KMS-11 (cell line): ENCODE results near the gene TEF.
"Not testable (repeated sequence)": the region's sequence is repeated elsewhere in the genome, so short reads cannot be mapped to it uniquely, and the experiment has no call there.

Source experiments
- H2AFZ ChIP-seq: fragments of 200-600 bp; sonication (generic); 2 replicates; pipeline ENCODE4 v1.6.1; 2016; ENCODE audit warnings: antibody characterized with exemption, mixed run types, low read depth
- H3K27ac ChIP-seq: fragments of 200-600 bp; sonication (generic); 2 replicates; pipeline ENCODE4 v1.6.1; 2016; ENCODE audit warnings: mild to moderate bottlenecking, mixed run types
- H3K27me3 ChIP-seq: fragments of 200-600 bp; sonication (generic); 2 replicates; pipeline ENCODE4 v1.6.1; 2017; ENCODE audit warnings: mild to moderate bottlenecking, low read depth, mixed run types, moderate library complexity; ENCODE audit not compliant: insufficient read depth
- H3K36me3 ChIP-seq: fragments of 200-600 bp; sonication (generic); 2 replicates; pipeline ENCODE4 v1.6.1; 2017; ENCODE audit warnings: mild to moderate bottlenecking, mixed run types; ENCODE audit not compliant: insufficient read depth
- H3K4me1 ChIP-seq: fragments of 200-600 bp; sonication (generic); 2 replicates; pipeline ENCODE4 v1.6.1; 2016; ENCODE audit warnings: mild to moderate bottlenecking, low read depth, mixed run types; ENCODE audit not compliant: poor library complexity, severe bottlenecking
- H3K4me2 ChIP-seq: fragments of 200-600 bp; sonication (generic); 2 replicates; pipeline ENCODE4 v1.7.0; 2016; ENCODE audit warnings: mild to moderate bottlenecking, mixed run types
- H3K4me3 ChIP-seq: fragments of 200-600 bp; sonication (generic); IDR thresholded peaks from 2 replicates; pipeline ENCODE4 v1.6.1; 2017; ENCODE audit warnings: low read depth, low read length, mixed read lengths; ENCODE audit not compliant: insufficient read depth
- H3K79me2 ChIP-seq: fragments of 200-600 bp; sonication (generic); 2 replicates; pipeline ENCODE4 v1.6.1; 2016; ENCODE audit warnings: low read depth, mixed run types; ENCODE audit not compliant: insufficient read depth
- H3K9ac ChIP-seq: fragments of 200-600 bp; sonication (generic); 2 replicates; pipeline ENCODE4 v1.6.1; 2016; ENCODE audit warnings: mild to moderate bottlenecking, mixed run types
- H4K20me1 ChIP-seq: fragments of 200-600 bp; sonication (generic); 2 replicates; pipeline ENCODE4 v1.6.1; 2016; ENCODE audit warnings: mild to moderate bottlenecking, mixed run types; ENCODE audit not compliant: insufficient read depth
- CTCF ChIP-seq: fragments of 200-600 bp; sonication (generic); conservative IDR thresholded peaks from 2 replicates; pipeline ENCODE4 v1.6.1; 2017; ENCODE audit warnings: low read depth, mild to moderate bottlenecking, antibody characterized with exemption, low read length, moderate library complexity, mixed read lengths

The TEF gene

DNA sequence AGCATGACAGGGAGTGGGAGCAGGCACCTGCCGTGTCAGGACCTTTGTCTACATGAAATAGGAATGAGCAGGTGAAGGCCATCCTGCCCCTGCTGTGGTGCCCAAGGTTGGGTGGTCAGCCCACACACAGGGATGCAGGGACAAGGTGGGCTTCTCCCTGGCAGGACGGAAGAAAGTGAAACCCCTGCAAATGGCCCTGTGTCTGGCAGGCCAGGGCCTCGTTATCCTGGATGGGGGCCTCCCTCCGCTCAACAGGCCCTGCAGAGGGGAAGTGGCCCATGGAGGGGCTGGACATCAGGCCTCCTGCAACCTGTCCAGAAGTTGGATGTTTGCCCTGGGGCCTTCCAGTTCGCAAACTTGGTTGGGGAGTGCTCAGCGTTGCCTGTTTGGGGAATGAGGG lies 49.9 kb downstream of the TEF start:
- H3K4me3 ChIP-seq = no peak overlapping the region
- no peaks in the 10 kb centered on the region for H4K20me1 ChIP-seq
- H3K4me2 ChIP-seq = no peak overlapping the region
- H2AFZ ChIP-seq = no peak overlapping the region
- H3K4me1 ChIP-seq = peaks cover 16% of the 10 kb centered on the region
- peaks cover 21% of the 10 kb centered on the region; the same call in 1 of the 2 replicates for H3K79me2 ChIP-seq
- no peak overlapping the region for H3K27ac ChIP-seq
- no peak for TF ChIP-seq CTCF
- H3K27me3 ChIP-seq = no peaks in the 10 kb centered on the region
- no peak overlapping the region for H3K9ac ChIP-seq
- no peaks in the 10 kb centered on the region; the same call in 1 of the 2 replicates for H3K36me3 ChIP-seq

GRCh38 chr22:41433480-41433879 lies 51.7 kb downstream of the TEF start:
- not testable (repeated sequence) for H3K36me3 ChIP-seq, H3K4me3 ChIP-seq, H3K27me3 ChIP-seq, H3K9ac ChIP-seq, H3K27ac ChIP-seq, H2AFZ ChIP-seq, H3K4me2 ChIP-seq, H3K4me1 ChIP-seq, H4K20me1 ChIP-seq
- peaks cover 25% of the 10 kb centered on the region; the same call in 1 of the 2 replicates for H3K79me2 ChIP-seq

- H2AFZ ChIP-seq, H3K27me3 ChIP-seq, H3K27ac ChIP-seq, H3K4me3 ChIP-seq, H3K4me2 ChIP-seq, H3K36me3 ChIP-seq, H3K9ac ChIP-seq, H4K20me1 ChIP-seq: not testable (repeated sequence)
- Histone ChIP-seq H3K79me2 (peaks cover 34% of the 10 kb centered on the region; the same call in 1 of the 2 replicates), H3K4me1 (peaks cover 10% of the 10 kb centered on the region)
These were observed 52.7 kb downstream of the TEF start for GRCh38 chr22:41434361-41435003.

- H4K20me1 ChIP-seq = no peaks in the 10 kb centered on the region; the same call in 1 of the 2 replicates
- no peak overlapping the region for H3K4me2 ChIP-seq
- no peak overlapping the region for H3K27ac ChIP-seq
- H3K27me3 ChIP-seq = no peaks in the 10 kb centered on the region
- H2AFZ ChIP-seq = no peak overlapping the region
- no peak for TF ChIP-seq CTCF
- no peak overlapping the region for H3K4me3 ChIP-seq
- no peaks in the 10 kb centered on the region; the same call in 1 of the 2 replicates for H3K36me3 ChIP-seq
- peaks cover 44% of the 10 kb centered on the region for H3K79me2 ChIP-seq
- H3K4me1 ChIP-seq = peaks cover 19% of the 10 kb centered on the region
- H3K9ac ChIP-seq = no peak overlapping the region
These were observed 53.8 kb downstream of the TEF start for GRCh38 chr22:41435560-41435959.

GRCh38 chr22:41436322-41437113 lies 54.8 kb downstream of the TEF start:
- Histone ChIP-seq H3K27ac (no peak overlapping the region), H3K9ac (no peak overlapping the region), H3K4me2 (no peak overlapping the region), H3K36me3 (no peaks in the 10 kb centered on the region; the same call in 1 of the 2 replicates), H3K4me1 (peaks cover 27% of the 10 kb centered on the region), H4K20me1 (no peaks in the 10 kb centered on the region; the same call in 1 of the 2 replicates), H2AFZ (no peak overlapping the region), H3K27me3 (no peaks in the 10 kb centered on the region), H3K4me3 (no peak overlapping the region), H3K79me2 (peaks cover 54% of the 10 kb centered on the region)
- no peak for TF ChIP-seq CTCF
